B cell (primary cell): ENCODE measurements around the gene DDR1. TPM values are rescaled to one million over a fixed set of nuclear protein-coding genes. Genes with fewer than 3 reads are reported as not detected.

Source experiments
- ATAC-seq: fragments of 200-7000 bp; cut with Tn5 transposase; one replicate; pipeline ENCODE4 v1.10.0; 2021; ENCODE audit warnings: low read depth, mild to moderate bottlenecking, moderate number of reproducible peaks, moderate library complexity
- CTCF ChIA-PET: fragments of 350-600 bp; sonication (Branson Sonifier 250); formaldehyde crosslinking; loops from one replicate; lab custom pipeline; 2021; ENCODE audit warnings: antibody characterized with exemption, inconsistent platforms; lab: Charles Lee
- POLR2A ChIA-PET: fragments of 350-600 bp; sonication (Branson Sonifier 250); formaldehyde crosslinking; loops from one replicate; lab custom pipeline; 2021; ENCODE audit warnings: antibody characterized with exemption; lab: Charles Lee
- DNase-seq: peaks from one replicate; pipeline ENCODE4 v3.0.0; 2013
- H2AFZ ChIP-seq: 2 replicates; pipeline ENCODE4 v1.6.1; 2012; ENCODE audit warnings: mild to moderate bottlenecking, low read depth, low read length; ENCODE audit not compliant: insufficient read depth, poor library complexity, severe bottlenecking
- H3K27ac ChIP-seq, 2 donors: 1 replicate in 1 of 2; 2 replicates in 1 of 2; pipeline ENCODE4 v1.5.1; 2012 to 2013; ENCODE audit warnings: low read length in 2 of 2, mild to moderate bottlenecking in 2 of 2, moderate library complexity in 1 of 2
- H3K27me3 ChIP-seq, 4 experiments: fragments of 200-600 bp in 1 of 4; sonication (generic) in 1 of 4; replicated peaks in 1 of 4; 1 replicate in 2 of 4; 2 replicates in 2 of 4; pipeline versions ENCODE4 v1.6.1 to v1.7.0; 2013 to 2016; ENCODE audit warnings: low read length in 3 of 4, mild to moderate bottlenecking in 2 of 4, mixed read lengths in 1 of 4, moderate library complexity in 1 of 4; ENCODE audit not compliant: insufficient read depth in 4 of 4, control insufficient read depth in 3 of 4; ENCODE audit errors: control extremely low read depth in 1 of 4
- H3K36me3 ChIP-seq, 2 experiments: replicated peaks in 1 of 2; 1 replicate in 1 of 2; 2 replicates in 1 of 2; pipeline versions ENCODE4 v1.6.1 to v1.7.1; 2013; ENCODE audit warnings: low read length in 1 of 2; ENCODE audit not compliant: insufficient read depth in 2 of 2, control insufficient read depth in 1 of 2; ENCODE audit errors: control extremely low read depth in 1 of 2, extremely low read depth in 1 of 2
- H3K4me1 ChIP-seq, 2 donors: fragments of 200-600 bp in 1 of 2; sonication (generic) in 1 of 2; 1 replicate in 1 of 2; 2 replicates in 1 of 2; pipeline versions ENCODE4 v1.5.1 to v1.6.1; 2013 to 2017; ENCODE audit warnings: low read length in 2 of 2; ENCODE audit not compliant: control insufficient read depth in 2 of 2, insufficient read depth in 2 of 2
- H3K4me2 ChIP-seq: replicated peaks from 2 replicates; pipeline ENCODE3; 2012; ENCODE audit warnings: mild to moderate bottlenecking, low read depth, low read length; ENCODE audit not compliant: poor library complexity, severe bottlenecking
- H3K4me3 ChIP-seq, 5 experiments: fragments of 200-600 bp in 1 of 5; sonication (generic) in 1 of 5; 1 replicate in 3 of 5; 2 replicates in 2 of 5; pipeline versions ENCODE4 v1.5.1 to v1.7.0; 2011 to 2016; ENCODE audit warnings: low read length in 4 of 5, mild to moderate bottlenecking in 4 of 5, low read depth in 2 of 5, control low read depth in 1 of 5, moderate library complexity in 1 of 5; ENCODE audit not compliant: insufficient read depth in 1 of 5; ENCODE audit errors: control extremely low read depth in 1 of 5, extremely low read depth in 1 of 5
- H3K79me2 ChIP-seq: fragments of 200-600 bp; sonication (generic); one replicate; pipeline ENCODE4 v1.6.0; 2016; ENCODE audit warnings: low read length; ENCODE audit not compliant: control insufficient read depth, insufficient read depth
- H3K9ac ChIP-seq: fragments of 200-600 bp; sonication (generic); 2 replicates; pipeline ENCODE4 v1.6.1; 2017; ENCODE audit warnings: mild to moderate bottlenecking, low read length, moderate library complexity
- H3K9me3 ChIP-seq, 3 donors: one replicate each; pipeline versions ENCODE4 v1.6.1 to v1.7.1; 2013; ENCODE audit warnings: low read length in 2 of 3; ENCODE audit not compliant: control insufficient read depth in 2 of 3, insufficient read depth in 1 of 3; ENCODE audit errors: control extremely low read depth in 1 of 3
- H4K20me1 ChIP-seq: 2 replicates; pipeline ENCODE4 v1.6.0; 2012; ENCODE audit warnings: mild to moderate bottlenecking, low read length; ENCODE audit not compliant: insufficient read depth, control insufficient read depth, poor library complexity, severe bottlenecking
- H3K27ac Mint-ChIP-seq: one replicate; pipeline ENCODE4 v1.8.0; 2021; ENCODE audit warnings: mixed read lengths
- H3K27me3 Mint-ChIP-seq: one replicate; pipeline ENCODE4 v1.8.0; 2021; ENCODE audit warnings: mixed read lengths
- H3K4me1 Mint-ChIP-seq: one replicate; pipeline ENCODE4 v1.8.0; 2021; ENCODE audit warnings: mixed read lengths
- H3K4me3 Mint-ChIP-seq: one replicate; pipeline ENCODE4 v1.8.0; 2021; ENCODE audit warnings: mixed read lengths
- H3K9me3 Mint-ChIP-seq: one replicate; pipeline ENCODE4 v1.8.0; 2022; ENCODE audit warnings: mixed read lengths; ENCODE audit not compliant: insufficient read depth
- CTCF ChIP-seq: fragments of 200-600 bp; IDR thresholded peaks from one replicate; pipeline ENCODE4 v1.8.0; 2022; ENCODE audit warnings: antibody characterized with exemption, mild to moderate bottlenecking
- EZH2 ChIP-seq: IDR thresholded peaks from 2 replicates; pipeline ENCODE4 v1.6.1; 2012; ENCODE audit warnings: borderline replicate concordance, low read depth, mild to moderate bottlenecking, moderate library complexity, low read length; ENCODE audit not compliant: insufficient read depth, poor library complexity, severe bottlenecking
- WGBS: methylation state at CpG from one replicate; pipeline ENCODE4 v1.1.5; 2013; ENCODE audit warnings: missing lambda C conversion rate; ENCODE audit not compliant: insufficient coverage; 5-methylcytosine and 5-hydroxymethylcytosine counted together
- intact Hi-C: fragments of 100-400 bp; cut with micrococcal nuclease; formaldehyde crosslinking; loops from one replicate; pipeline ENCODE4 v1.10.0; 2022
- polyA plus RNA-seq: library from polyadenylated mRNA; depleted of rRNA; stranded (reverse); fragments of >200 nt; gene quantifications from 2 replicates; pipeline ENCODE4 v1.2.3, GENCODE V29; 2012
- total RNA-seq, 2 donors: library from RNA; stranded (reverse); fragments of 120-200 nt in 1 of 2; gene quantifications; 1 replicate in 1 of 2; 2 replicates in 1 of 2; pipeline versions ENCODE4 v1.2.3 to v1.2.4, GENCODE V29; 2013 to 2022

Gene DDR1
- total and polyA plus RNA-seq, 2 donors (not counting 1 experiment from before 2014, with no cell fraction given): 28.8 to 61.7 TPM

- Histone ChIP-seq H3K9me3 (no peaks in the 10 kb centered on the region), H3K27me3 (no peaks in the 10 kb centered on the region), H3K79me2 (peaks cover 10% of the 10 kb centered on the region), H3K27ac (peak overlapping the region in 1 of 2 donors; percentile 81), H3K4me2 (no peak overlapping the region), H3K36me3 (no peaks in the 10 kb centered on the region), H2AFZ (no peak overlapping the region), H3K4me3 (no peak overlapping the region), H3K9ac (no peak overlapping the region), H4K20me1 (peaks cover 2% of the 10 kb centered on the region), H3K4me1 (peaks cover 47 to 52% of the 10 kb centered on the region in 2 donors)
- CTCF ChIA-PET: interaction anchor here (0.7 to 6.2 kb wide), 5 partner anchors 33 to 202 kb away, joined by 3 to 53 read pairs (median 3); partner anchors contain the start of gene VARS2
- intact Hi-C loops: no loop called here
- DNase-seq (no peak), ATAC-seq (no peak)
- Mint-ChIP-seq H3K4me3 (no peak overlapping the region), H3K27ac (peak overlapping the region; percentile 90), H3K4me1 (peaks cover 61% of the 10 kb centered on the region), H3K27me3 (no peaks in the 10 kb centered on the region), H3K9me3 (no peaks in the 10 kb centered on the region)
- 98% methylated on average over 14 of the region's 16 CpGs for WGBS
- TF ChIP-seq EZH2 (no peak), CTCF (no peak)
- POLR2A ChIA-PET: no interaction called here
These were observed 3.5 kb upstream of the DDR1 start for GRCh38 chr6:30880698-30881252.

GRCh38 chr6:30881392-30882203 lies 2.7 kb upstream of the DDR1 start:
- Histone ChIP-seq H3K36me3 (no peaks in the 10 kb centered on the region), H2AFZ (no peak overlapping the region), H3K27ac (peak overlapping the region in 1 of 2 donors; percentile 81), H3K4me1 (peaks cover 55 to 60% of the 10 kb centered on the region in 2 donors), H4K20me1 (peaks cover 10% of the 10 kb centered on the region), H3K79me2 (peaks cover 18% of the 10 kb centered on the region), H3K4me3 (no peak overlapping the region), H3K4me2 (no peak overlapping the region), H3K9ac (no peak overlapping the region), H3K9me3 (no peaks in the 10 kb centered on the region), H3K27me3 (no peaks in the 10 kb centered on the region)
- no peak for TF ChIP-seq EZH2
- no peak for TF ChIP-seq CTCF
- WGBS: 99% methylated on average over 7 of the region's 14 CpGs
- Mint-ChIP-seq H3K9me3 (no peaks in the 10 kb centered on the region), H3K4me1 (peaks cover 69% of the 10 kb centered on the region), H3K27me3 (no peaks in the 10 kb centered on the region), H3K27ac (peak overlapping the region; percentile 90), H3K4me3 (peak overlapping the region; percentile 0)
- POLR2A ChIA-PET: no interaction called here
- DNase-seq: no peak
- CTCF ChIA-PET: interaction anchor here (0.7 to 6.2 kb wide), 9 partner anchors 9 to 284 kb away, joined by 3 to 53 read pairs (median 3); partner anchors contain the start of gene VARS2
- intact Hi-C loops: no loop called here
- no peak for ATAC-seq
